Natural killer cell (primary cell): Measurements from ENCODE around the gene MPZL3. TPM values are rescaled to one million over a fixed set of nuclear protein-coding genes. Genes with fewer than 3 reads are reported as not detected.

Source experiments
- ATAC-seq, 3 donors: fragments of 150-1000 bp in 2 of 3; fragments of 200-7000 bp in 1 of 3; cut with Tn5 transposase; 1 replicate in 1 of 3; 2 replicates in 2 of 3; pipeline ENCODE4 v1.10.0; 2021; ENCODE audit warnings: mild to moderate bottlenecking in 2 of 3, moderate library complexity in 2 of 3
- DNase-seq, 2 donors: peaks; one replicate each; pipeline versions ENCODE4 v3.0.0 to v3.0.0-alpha.2; 2013 to 2021; ENCODE audit warnings: mixed read lengths in 1 of 2
- H3K27ac ChIP-seq: one replicate; pipeline ENCODE4 v1.5.1; 2013; ENCODE audit warnings: mild to moderate bottlenecking, low read length
- H3K27me3 ChIP-seq: one replicate; pipeline ENCODE4 v1.6.1; 2013; ENCODE audit warnings: low read length; ENCODE audit not compliant: control insufficient read depth, insufficient read depth
- H3K36me3 ChIP-seq: one replicate; pipeline ENCODE4 v1.6.1; 2013; ENCODE audit warnings: low read length; ENCODE audit not compliant: control insufficient read depth, insufficient read depth
- H3K4me1 ChIP-seq: one replicate; pipeline ENCODE4 v1.6.1; 2013; ENCODE audit warnings: low read length; ENCODE audit not compliant: control insufficient read depth, insufficient read depth
- H3K4me3 ChIP-seq: one replicate; pipeline ENCODE4 v1.5.1; 2013; ENCODE audit warnings: low read length
- H3K9me3 ChIP-seq: one replicate; pipeline ENCODE4 v1.6.1; 2013; ENCODE audit warnings: low read length; ENCODE audit not compliant: control insufficient read depth, insufficient read depth
- H3K27ac Mint-ChIP-seq, 2 donors: one replicate each; pipeline ENCODE4 v1.8.0; 2022; ENCODE audit warnings: mild to moderate bottlenecking in 2 of 2, mixed read lengths in 2 of 2, moderate library complexity in 1 of 2
- H3K27me3 Mint-ChIP-seq, 2 donors: one replicate each; pipeline ENCODE4 v1.8.0; 2022; ENCODE audit warnings: low read depth in 2 of 2, mixed read lengths in 2 of 2
- H3K36me3 Mint-ChIP-seq: one replicate; pipeline ENCODE4 v1.8.0; 2022; ENCODE audit warnings: mixed read lengths
- H3K4me1 Mint-ChIP-seq, 2 donors: one replicate each; pipeline ENCODE4 v1.8.0; 2022; ENCODE audit warnings: mixed read lengths in 2 of 2
- H3K4me3 Mint-ChIP-seq: one replicate; pipeline ENCODE4 v1.8.0; 2022; ENCODE audit warnings: mild to moderate bottlenecking, moderate library complexity, mixed read lengths
- H3K9me3 Mint-ChIP-seq, 2 donors: one replicate each; pipeline ENCODE4 v1.8.0; 2022; ENCODE audit warnings: mixed read lengths in 2 of 2
- CTCF ChIP-seq: fragments of 200-600 bp; IDR thresholded peaks from one replicate; pipeline ENCODE4 v1.8.0; 2022; ENCODE audit warnings: antibody characterized with exemption
- WGBS: methylation state at CpG from one replicate; pipeline ENCODE4 v1.1.7; 2013; ENCODE audit warnings: missing lambda C conversion rate; ENCODE audit not compliant: insufficient coverage; 5-methylcytosine and 5-hydroxymethylcytosine counted together
- intact Hi-C: fragments of 100-400 bp; cut with micrococcal nuclease; formaldehyde crosslinking; loops from one replicate; pipeline ENCODE4 v1.14.2; 2022
- total RNA-seq, 4 donors: library from RNA; stranded (reverse); fragments of 120-200 nt in 1 of 4; gene quantifications; one replicate each; pipeline versions ENCODE4 v1.2.3 to v1.2.4, GENCODE V29; 2013 to 2022

The MPZL3 gene
- total RNA-seq, 3 donors from 2014 or later (not counting 1 experiment from before 2014, with no cell fraction given): 6.3 to 7.5 (median 6.7) TPM

DNA sequence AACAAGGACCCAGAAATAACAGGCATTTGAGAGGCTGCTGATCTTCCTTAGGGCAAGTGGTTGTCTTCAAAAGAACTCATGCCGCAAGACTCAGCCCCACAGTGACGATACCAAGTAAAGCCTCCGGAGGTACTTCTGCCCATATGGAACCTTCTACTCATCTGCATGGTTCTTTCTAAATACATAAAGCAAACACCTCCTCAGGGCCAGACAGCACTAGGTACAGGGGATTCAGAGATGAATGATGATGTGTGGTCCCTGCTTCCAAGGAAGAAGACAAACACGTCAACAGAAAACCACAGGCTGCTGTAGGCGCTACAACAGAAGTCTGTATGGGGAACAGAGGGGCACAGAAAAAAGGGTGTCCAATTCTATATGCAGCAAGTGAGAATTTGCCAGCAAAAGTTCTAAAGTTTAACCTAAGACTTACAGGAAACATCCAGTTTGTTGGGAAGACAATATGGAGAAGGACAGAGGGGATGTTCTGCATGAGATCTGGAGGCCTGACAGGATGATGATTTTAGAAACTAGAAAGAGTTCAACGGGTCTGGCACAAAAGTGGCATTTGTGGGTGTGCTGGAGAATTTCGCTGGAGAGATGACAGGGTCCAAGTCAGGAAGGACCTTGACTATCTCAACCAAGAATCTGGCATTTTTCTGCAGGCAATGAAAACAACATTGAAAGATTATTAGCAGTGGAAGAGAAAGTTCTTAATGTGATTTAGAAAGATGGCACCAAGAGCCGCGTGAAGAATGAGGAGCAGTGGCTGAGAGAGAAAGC is 51.1 kb downstream of the MPZL3 start:
- no peak overlapping the region for H3K27ac ChIP-seq
- H3K36me3 Mint-ChIP-seq: no peaks in the 10 kb centered on the region

DNA sequence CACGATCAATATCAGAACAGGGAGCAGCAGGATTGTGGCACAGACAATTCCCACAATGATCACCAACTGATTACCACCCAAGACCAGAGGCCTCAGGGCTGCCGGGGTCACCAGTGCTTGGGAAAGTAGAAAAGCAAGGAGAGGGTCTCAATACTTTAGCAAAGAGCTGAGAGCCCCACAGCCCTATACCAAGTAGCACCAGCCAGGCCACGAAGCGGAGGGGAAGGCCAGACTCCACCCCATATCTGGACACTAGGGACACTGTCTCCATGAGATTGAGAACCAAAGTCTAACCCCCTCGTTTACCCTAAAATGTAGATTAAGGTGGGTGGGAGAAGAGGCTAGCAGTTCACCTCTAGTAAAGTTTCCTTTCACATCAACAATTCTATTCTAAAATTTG is 51.7 kb downstream of the MPZL3 start:
- H3K27ac Mint-ChIP-seq: no peak overlapping the region
- Histone ChIP-seq H3K27ac (no peak overlapping the region), H3K9me3 (no peaks in the 10 kb centered on the region), H3K27me3 (no peaks in the 10 kb centered on the region), H3K36me3 (no peaks in the 10 kb centered on the region), H3K4me1 (peaks cover 38% of the 10 kb centered on the region), H3K4me3 (no peak overlapping the region)
- no peaks in the 10 kb centered on the region for H3K9me3 Mint-ChIP-seq
- WGBS: 93% methylated on average over 4 of the region's 5 CpGs
- H3K27me3 Mint-ChIP-seq: no peaks in the 10 kb centered on the region
- intact Hi-C loops: loop anchor here (5.0 kb wide), 1 partner anchor 42 kb away; no protein-coding TSS in a partner anchor
- DNase-seq (no peak), ATAC-seq (no peak)
- H3K36me3 Mint-ChIP-seq: no peaks in the 10 kb centered on the region
- H3K4me3 Mint-ChIP-seq: no peak overlapping the region
- peaks cover 5 to 13% of the 10 kb centered on the region in 2 donors for H3K4me1 Mint-ChIP-seq
- TF ChIP-seq CTCF: no peak

More for the DNA sequence above, 51.1 kb downstream of the MPZL3 start:
- no peak overlapping the region for H3K4me3 Mint-ChIP-seq
- no peaks in the 10 kb centered on the region for H3K27me3 Mint-ChIP-seq
- Histone ChIP-seq H3K36me3 (no peaks in the 10 kb centered on the region), H3K4me1 (peaks cover 44% of the 10 kb centered on the region), H3K27me3 (no peaks in the 10 kb centered on the region), H3K4me3 (no peak overlapping the region), H3K9me3 (no peaks in the 10 kb centered on the region)
- H3K9me3 Mint-ChIP-seq: no peaks in the 10 kb centered on the region
- no peak for TF ChIP-seq CTCF
- WGBS: 88% methylated on average over 7 of the region's 9 CpGs
- intact Hi-C loops: loop anchor here (5.0 kb wide), 1 partner anchor 41 kb away; no protein-coding TSS in a partner anchor
- ATAC-seq (peak in 1 of 3 donors; percentile 24), DNase-seq (peak in 1 of 2 donors; percentile 74)
- H3K4me1 Mint-ChIP-seq: peaks cover 11 to 18% of the 10 kb centered on the region in 2 donors
- H3K27ac Mint-ChIP-seq: no peak overlapping the region

DNA sequence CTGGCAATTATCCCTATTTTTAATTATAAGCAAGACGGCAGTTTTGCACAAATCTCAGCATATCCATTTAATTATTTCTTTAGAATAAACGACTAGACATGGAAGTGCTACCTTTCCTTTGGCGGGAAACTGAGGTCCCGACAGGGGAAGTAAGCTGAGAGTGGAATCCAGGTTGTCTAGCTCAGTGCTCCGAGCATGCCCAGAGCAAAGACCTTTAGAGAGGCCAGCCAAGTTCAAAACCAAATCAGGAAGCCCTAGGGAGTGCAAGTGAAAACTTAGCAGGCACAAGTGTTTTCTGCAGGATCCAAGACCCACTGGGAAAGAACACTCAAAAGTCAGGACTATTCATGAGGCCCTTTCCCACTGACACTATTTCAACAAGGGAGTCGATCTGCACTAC is 53.0 kb downstream of the MPZL3 start:
- Histone ChIP-seq H3K27me3 (no peaks in the 10 kb centered on the region), H3K4me1 (peaks cover 35% of the 10 kb centered on the region), H3K9me3 (no peaks in the 10 kb centered on the region), H3K4me3 (no peak overlapping the region), H3K27ac (no peak overlapping the region), H3K36me3 (peaks cover 3% of the 10 kb centered on the region)
- WGBS: 95% methylated on average over 5 of the region's 6 CpGs
- Mint-ChIP-seq H3K27me3 (no peaks in the 10 kb centered on the region), H3K27ac (peak overlapping the region in 1 of 2 donors; percentile 81), H3K36me3 (no peaks in the 10 kb centered on the region), H3K9me3 (no peaks in the 10 kb centered on the region), H3K4me3 (peak overlapping the region; percentile 71), H3K4me1 (peaks cover 5 to 11% of the 10 kb centered on the region in 2 donors)
- ATAC-seq: no peak
- intact Hi-C loops: no loop called here
- TF ChIP-seq CTCF: no peak
- DNase-seq: no peak
